CD14-positive monocyte (primary cell): ENCODE data around the gene TMEM107. TPM values are rescaled to one million over a fixed set of nuclear protein-coding genes. Genes with fewer than 3 reads are reported as not detected.

Experiments used
- DNase-seq, 3 donors: peaks; one replicate each; pipeline ENCODE4 v3.0.0-alpha.2; 2011 to 2022
- H2AFZ ChIP-seq: 2 replicates; pipeline ENCODE4 v1.6.0; 2012; ENCODE audit warnings: mild to moderate bottlenecking, low read depth, low read length, inconsistent platforms; ENCODE audit not compliant: insufficient read depth, poor library complexity, severe bottlenecking
- H3K27ac ChIP-seq, 2 donors: 1 replicate in 1 of 2; 2 replicates in 1 of 2; pipeline ENCODE4 v1.5.1; 2012 to 2013; ENCODE audit warnings: low read length in 2 of 2, control low read depth in 1 of 2, inconsistent platforms in 1 of 2, low read depth in 1 of 2, mild to moderate bottlenecking in 1 of 2
- H3K27me3 ChIP-seq, 2 donors: one replicate each; pipeline versions ENCODE4 v1.6.0 to v1.6.1; 2011 to 2013; ENCODE audit warnings: low read length in 2 of 2; ENCODE audit not compliant: control insufficient read depth in 2 of 2, insufficient read depth in 2 of 2
- H3K36me3 ChIP-seq, 2 donors: replicated peaks in 1 of 2; 1 replicate in 1 of 2; 2 replicates in 1 of 2; pipeline versions ENCODE4 v1.5.1 to v1.6.1; 2012 to 2013; ENCODE audit warnings: low read length in 2 of 2, control low read depth in 1 of 2, inconsistent platforms in 1 of 2, mild to moderate bottlenecking in 1 of 2; ENCODE audit not compliant: insufficient read depth in 2 of 2, control insufficient read depth in 1 of 2
- H3K4me1 ChIP-seq, 2 donors: 1 replicate in 1 of 2; 2 replicates in 1 of 2; pipeline versions ENCODE4 v1.5.1 to v1.6.1; 2012 to 2013; ENCODE audit warnings: low read length in 2 of 2, control low read depth in 1 of 2, inconsistent platforms in 1 of 2, mild to moderate bottlenecking in 1 of 2, moderate library complexity in 1 of 2; ENCODE audit not compliant: insufficient read depth in 2 of 2, control insufficient read depth in 1 of 2
- H3K4me2 ChIP-seq: replicated peaks from 2 replicates; pipeline ENCODE3; 2012; ENCODE audit warnings: low read length, moderate library complexity, mild to moderate bottlenecking; ENCODE audit not compliant: poor library complexity, severe bottlenecking; ENCODE audit errors: extremely low read depth
- H3K4me3 ChIP-seq, 3 experiments: fragments of 200-600 bp in 1 of 3; sonication (generic) in 1 of 3; replicated peaks in 1 of 3; 1 replicate in 2 of 3; 2 replicates in 1 of 3; pipeline ENCODE4 v1.5.1; 2011 to 2013; ENCODE audit warnings: low read length in 3 of 3, mild to moderate bottlenecking in 3 of 3, control low read depth in 2 of 3, low read depth in 2 of 3, inconsistent platforms in 1 of 3, moderate library complexity in 1 of 3
- H3K79me2 ChIP-seq: 2 replicates; pipeline ENCODE4 v1.6.0; 2012; ENCODE audit warnings: mild to moderate bottlenecking, control low read depth, inconsistent platforms, low read length, moderate library complexity; ENCODE audit not compliant: insufficient read depth
- H3K9ac ChIP-seq: 2 replicates; pipeline ENCODE4 v1.6.0; 2017; ENCODE audit warnings: low read length, mild to moderate bottlenecking; ENCODE audit not compliant: insufficient read depth, poor library complexity, severe bottlenecking
- H3K9me3 ChIP-seq, 2 donors: replicated peaks in 1 of 2; 1 replicate in 1 of 2; 2 replicates in 1 of 2; pipeline versions ENCODE4 v1.5.1 to v1.6.1; 2012 to 2013; ENCODE audit warnings: low read length in 2 of 2, control low read depth in 1 of 2; ENCODE audit not compliant: control insufficient read depth in 1 of 2, insufficient read depth in 1 of 2
- H4K20me1 ChIP-seq: 2 replicates; pipeline ENCODE4 v1.6.0; 2012; ENCODE audit warnings: mild to moderate bottlenecking, low read length, control low read depth, moderate library complexity; ENCODE audit not compliant: insufficient read depth
- H3K27ac Mint-ChIP-seq, 7 donors: one replicate each; pipeline ENCODE4 v1.8.0; 2020; ENCODE audit warnings: mild to moderate bottlenecking in 7 of 7, mixed read lengths in 7 of 7, moderate library complexity in 6 of 7, inconsistent platforms in 2 of 7
- H3K27me3 Mint-ChIP-seq, 3 donors: one replicate each; pipeline ENCODE4 v1.8.0; 2021 to 2022; ENCODE audit warnings: low read depth in 3 of 3, mild to moderate bottlenecking in 3 of 3, mixed read lengths in 3 of 3, moderate library complexity in 3 of 3, inconsistent platforms in 1 of 3
- H3K36me3 Mint-ChIP-seq, 2 donors: one replicate each; pipeline ENCODE4 v1.8.0; 2020; ENCODE audit warnings: mixed read lengths in 2 of 2, inconsistent platforms in 1 of 2, mild to moderate bottlenecking in 1 of 2
- H3K4me1 Mint-ChIP-seq: one replicate; pipeline ENCODE4 v1.8.0; 2020; ENCODE audit warnings: mild to moderate bottlenecking, mixed read lengths
- H3K4me3 Mint-ChIP-seq, 2 donors: one replicate each; pipeline ENCODE4 v1.8.0; 2020; ENCODE audit warnings: mild to moderate bottlenecking in 2 of 2, mixed read lengths in 2 of 2, moderate library complexity in 1 of 2
- H3K9me3 Mint-ChIP-seq, 7 donors: one replicate each; pipeline ENCODE4 v1.8.0; 2020 to 2022; ENCODE audit warnings: mixed read lengths in 7 of 7, mild to moderate bottlenecking in 6 of 7, moderate library complexity in 6 of 7, inconsistent platforms in 2 of 7
- WGBS: methylation state at CpG from one replicate; pipeline ENCODE4 v1.1.5; 2013; ENCODE audit warnings: missing lambda C conversion rate; ENCODE audit not compliant: insufficient coverage; 5-methylcytosine and 5-hydroxymethylcytosine counted together
- intact Hi-C, 2 donors: fragments of 100-400 bp; cut with micrococcal nuclease; formaldehyde crosslinking; loops; one replicate each; pipeline versions ENCODE4 v1.15.0 to v1.15.1; 2023
- polyA plus RNA-seq, 3 donors: library from polyadenylated mRNA; depleted of rRNA in 1 of 3; unstranded in 2 of 3; stranded (reverse) in 1 of 3; fragments of 300-500 nt in 2 of 3; fragments of >200 nt in 1 of 3; fragmentation: Illumina TruSeq in 2 of 3; gene quantifications; 1 replicate in 2 of 3; 2 replicates in 1 of 3; pipeline ENCODE4 v1.2.3, GENCODE V29; 2012 to 2021
- TF ChIP-seq, protein P1 (sequence below): fragments of 200-600 bp; IDR thresholded peaks from one replicate; pipeline ENCODE4 v1.8.0; 2022; ENCODE audit warnings: antibody characterized with exemption, mild to moderate bottlenecking

Gene TMEM107
- polyA plus RNA-seq, 3 donors: 20.5 to 37.4 (median 31.4) TPM

DNA sequence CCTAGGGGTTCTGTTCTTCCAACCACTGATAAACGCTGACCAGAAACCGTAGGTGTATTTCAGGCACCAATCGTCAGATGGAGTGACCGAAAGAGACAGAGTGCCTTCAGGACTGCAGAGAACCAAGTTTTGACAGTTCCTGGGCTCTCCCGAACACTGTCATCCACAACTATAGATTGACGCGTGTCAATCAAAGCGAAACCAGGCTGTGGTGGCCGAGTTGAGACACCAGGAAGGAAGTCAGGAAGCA lies 46.1 kb upstream of the TMEM107 start:
- 0% methylated on average over 8 of the region's 9 CpGs for WGBS
- Mint-ChIP-seq H3K36me3 (peaks cover 26 to 29% of the 10 kb centered on the region in 2 donors), H3K27ac (peak overlapping the region; percentile 98 to 99 (median 98)), H3K9me3 (peaks cover 0 to 3% (median 0%) of the 10 kb centered on the region in 7 donors), H3K4me1 (peaks cover 46% of the 10 kb centered on the region), H3K27me3 (peaks cover 0 to 5% (median 0%) of the 10 kb centered on the region in 3 donors), H3K4me3 (peak overlapping the region; percentile 96 to 98)
- TF ChIP-seq, protein P1, sequence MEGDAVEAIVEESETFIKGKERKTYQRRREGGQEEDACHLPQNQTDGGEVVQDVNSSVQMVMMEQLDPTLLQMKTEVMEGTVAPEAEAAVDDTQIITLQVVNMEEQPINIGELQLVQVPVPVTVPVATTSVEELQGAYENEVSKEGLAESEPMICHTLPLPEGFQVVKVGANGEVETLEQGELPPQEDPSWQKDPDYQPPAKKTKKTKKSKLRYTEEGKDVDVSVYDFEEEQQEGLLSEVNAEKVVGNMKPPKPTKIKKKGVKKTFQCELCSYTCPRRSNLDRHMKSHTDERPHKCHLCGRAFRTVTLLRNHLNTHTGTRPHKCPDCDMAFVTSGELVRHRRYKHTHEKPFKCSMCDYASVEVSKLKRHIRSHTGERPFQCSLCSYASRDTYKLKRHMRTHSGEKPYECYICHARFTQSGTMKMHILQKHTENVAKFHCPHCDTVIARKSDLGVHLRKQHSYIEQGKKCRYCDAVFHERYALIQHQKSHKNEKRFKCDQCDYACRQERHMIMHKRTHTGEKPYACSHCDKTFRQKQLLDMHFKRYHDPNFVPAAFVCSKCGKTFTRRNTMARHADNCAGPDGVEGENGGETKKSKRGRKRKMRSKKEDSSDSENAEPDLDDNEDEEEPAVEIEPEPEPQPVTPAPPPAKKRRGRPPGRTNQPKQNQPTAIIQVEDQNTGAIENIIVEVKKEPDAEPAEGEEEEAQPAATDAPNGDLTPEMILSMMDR: no peak
- Histone ChIP-seq H3K36me3 (peaks cover 10 to 24% of the 10 kb centered on the region in 2 donors), H3K27me3 (no peaks in the 10 kb centered on the region), H3K4me3 (peak overlapping the region; percentile 74 to 96 (median 93)), H2AFZ (peak overlapping the region; percentile 84), H3K79me2 (peaks cover 34% of the 10 kb centered on the region), H3K4me2 (peak overlapping the region; percentile 84), H3K27ac (peak overlapping the region; percentile 93 to 94), H3K9me3 (no peaks in the 10 kb centered on the region), H3K4me1 (peaks cover 35 to 45% of the 10 kb centered on the region in 2 donors), H3K9ac (peak overlapping the region; percentile 88), H4K20me1 (peaks cover 13% of the 10 kb centered on the region)
- peak; percentile 88 to 94 (median 88) for DNase-seq
- intact Hi-C loops: loop anchor here (2.0 to 5.0 kb wide), 6 partner anchors 24 to 105 kb away; partner anchors contain the start of genes ALOXE3 (in 1 of the 2), BORCS6 (in 1 of the 2), CTC1 (in 1 of the 2) and PFAS (in 1 of the 2)

DNA sequence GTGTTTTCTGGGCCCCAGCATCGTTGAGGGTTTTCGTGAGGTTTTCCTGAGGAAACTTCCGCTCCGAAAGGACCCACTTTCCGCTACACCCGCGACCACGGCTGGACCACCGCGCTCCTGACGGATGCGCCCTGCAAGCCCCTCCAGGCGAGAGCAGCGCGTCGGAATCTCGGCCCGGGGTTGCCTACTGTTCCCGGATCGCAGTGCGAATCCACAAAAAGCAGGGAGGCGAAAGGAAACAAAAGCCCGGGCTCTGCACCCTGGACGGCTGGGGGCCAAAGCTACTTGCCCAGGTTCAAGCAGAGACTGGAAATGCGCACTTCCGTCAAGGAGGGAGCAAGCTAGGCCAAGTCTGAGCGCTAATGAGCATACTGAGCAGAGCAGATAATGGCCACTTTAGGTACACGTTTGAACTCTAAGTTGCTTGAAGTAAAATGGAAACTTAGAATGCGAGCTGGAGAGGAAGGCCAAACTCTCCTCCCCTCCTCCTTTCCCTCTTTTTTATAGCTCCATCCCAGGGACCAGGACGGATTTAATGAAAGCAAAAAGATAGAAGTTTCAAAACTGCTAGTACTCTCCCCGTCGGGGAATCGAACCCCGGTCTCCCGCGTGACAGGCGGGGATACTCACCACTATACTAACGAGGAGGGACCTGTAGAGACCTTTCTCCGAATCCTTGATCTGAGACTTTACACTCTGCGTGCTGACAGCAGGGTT lies 45.6 kb upstream of the TMEM107 start:
- Histone ChIP-seq H3K4me1 (peaks cover 31 to 40% of the 10 kb centered on the region in 2 donors), H3K9ac (peak overlapping the region; percentile 88), H3K9me3 (no peaks in the 10 kb centered on the region), H3K4me3 (peak overlapping the region; percentile 74 to 96 (median 93)), H2AFZ (peak overlapping the region; percentile 84), H3K4me2 (peak overlapping the region; percentile 84), H3K79me2 (peaks cover 34% of the 10 kb centered on the region), H3K27me3 (no peaks in the 10 kb centered on the region), H3K36me3 (peaks cover 10 to 21% of the 10 kb centered on the region in 2 donors), H4K20me1 (peaks cover 11% of the 10 kb centered on the region), H3K27ac (peak overlapping the region; percentile 93 to 94)
- Mint-ChIP-seq H3K27ac (peak overlapping the region; percentile 98 to 99 (median 98)), H3K4me1 (peaks cover 41% of the 10 kb centered on the region), H3K27me3 (peaks cover 0 to 7% (median 0%) of the 10 kb centered on the region in 3 donors), H3K9me3 (peaks cover 0 to 3% (median 0%) of the 10 kb centered on the region in 7 donors), H3K36me3 (peaks cover 22 to 27% of the 10 kb centered on the region in 2 donors), H3K4me3 (peak overlapping the region; percentile 96 to 98)
- DNase-seq: peak; percentile 69 to 89 (median 84)
- 0% methylated on average over 35 of the region's 40 CpGs for WGBS
- intact Hi-C loops: loop anchor here (2.0 to 5.0 kb wide), 7 partner anchors 25 to 105 kb away; partner anchors contain the start of genes ALOXE3 (in 1 of the 2), BORCS6 (in 1 of the 2), CTC1 (in 1 of the 2) and PFAS (in 1 of the 2)
- TF ChIP-seq, protein P1: no peak
